A549 (cell line): ENCODE measurements around the gene CARMIL1. TPM values are rescaled to one million over a fixed set of nuclear protein-coding genes. Genes with fewer than 3 reads are reported as not detected.
"Not testable (repeated sequence)": the region's sequence is repeated elsewhere in the genome, so short reads cannot be mapped to it uniquely, and the experiment has no call there.

Experiments
- ATAC-seq, 2 experiments: fragments of 200-7000 bp in 1 of 2; fragments of >200 bp in 1 of 2; cut with Nextera tagmentation in 1 of 2; cut with Tn5 transposase in 1 of 2; 3 replicates each; pipeline versions ENCODE4 v1.8.0 to v1.9.1; 2018 to 2020; ENCODE audit warnings: mild to moderate bottlenecking in 1 of 2, moderate library complexity in 1 of 2
- CTCF ChIA-PET: fragments of 300-600 bp; sonication (Branson Sonifier 250); formaldehyde crosslinking; extraction: SDS; loops from one replicate; lab custom pipeline; 2021; ENCODE audit warnings: antibody characterized with exemption, inconsistent platforms; lab: Yijun Ruan, JAX
- POLR2A ChIA-PET: fragments of 350-600 bp; formaldehyde crosslinking; extraction: SDS; loops from one replicate; lab custom pipeline; 2021; ENCODE audit warnings: antibody characterized with exemption, inconsistent platforms; lab: Yijun Ruan, JAX
- DNase-seq, 2 experiments: peaks; one replicate each; pipeline versions ENCODE4 v3.0.0 to v3.0.0-alpha.2; 2011 to 2016; ENCODE audit warnings: low read depth in 1 of 2, low spot score in 1 of 2
- FAIRE-seq: peaks from 2 replicates; lab custom pipeline; 2011; peaks lifted over from hg19 to GRCh38; lab: Jason Lieb, UNC
- H3K27ac ChIP-seq, 2 experiments: fragments of >200 bp; sonication (Bioruptor Twin); formaldehyde crosslinking; 3 replicates each; pipeline ENCODE4 v1.5.1; 2016 to 2017
- H3K4me1 ChIP-seq: fragments of >200 bp; sonication (Bioruptor Twin); formaldehyde crosslinking; 3 replicates; pipeline ENCODE4 v1.6.1; 2016
- H3K4me2 ChIP-seq: fragments of >200 bp; sonication (Bioruptor Twin); formaldehyde crosslinking; 3 replicates; pipeline ENCODE4 v1.6.1; 2016
- H3K4me3 ChIP-seq: fragments of >200 bp; sonication (Bioruptor Twin); formaldehyde crosslinking; 3 replicates; pipeline ENCODE4 v1.5.1; 2016
- H3K9me3 ChIP-seq: fragments of >200 bp; sonication (Bioruptor Twin); formaldehyde crosslinking; 3 replicates; pipeline ENCODE4 v1.6.1; 2016
- ATOH8 ChIP-seq: fragments of 250-450 bp; sonication (Bioruptor Pico); IDR thresholded peaks from 2 replicates; pipeline ENCODE4 v1.5.0; 2020; ENCODE audit warnings: low read depth, mild to moderate bottlenecking, moderate library complexity
- BCL3 ChIP-seq: fragments of >200 bp; sonication (Bioruptor Twin); formaldehyde crosslinking; IDR thresholded peaks from 3 replicates; pipeline ENCODE4 v1.6.1; 2016
- BHLHE40 ChIP-seq: IDR thresholded peaks from 2 replicates; pipeline ENCODE4 v1.6.1; 2012; ENCODE audit warnings: low read depth, low read length, inconsistent platforms
- CBX8 ChIP-seq: fragments of 200-600 bp; sonication (generic); IDR thresholded peaks from 2 replicates; pipeline ENCODE4 v1.6.1; 2016
- E2F6 ChIP-seq: IDR thresholded peaks from 2 replicates; pipeline ENCODE4 v1.6.1; 2012; ENCODE audit warnings: low read depth, borderline replicate concordance
- FOXS1 ChIP-seq: fragments of 250-450 bp; sonication (Bioruptor Pico); IDR thresholded peaks from 2 replicates; pipeline ENCODE4 v1.5.0; 2020; ENCODE audit warnings: mild to moderate bottlenecking, moderate library complexity
- HDAC2 ChIP-seq: fragments of 200-600 bp; sonication (generic); IDR thresholded peaks from 2 replicates; pipeline ENCODE4 v1.6.1; 2016
- HEYL ChIP-seq: fragments of 250-450 bp; sonication (Bioruptor Pico); IDR thresholded peaks from 2 replicates; pipeline ENCODE4 v1.8.0; 2021; ENCODE audit warnings: mild to moderate bottlenecking, moderate library complexity
- HMGXB4 ChIP-seq: fragments of 250-450 bp; sonication (Bioruptor Pico); IDR thresholded peaks from 2 replicates; pipeline ENCODE4 v1.5.0; 2021; ENCODE audit warnings: mild to moderate bottlenecking, moderate library complexity, borderline replicate concordance
- JUN ChIP-seq, 2 experiments: fragments of >200 bp; sonication (Bioruptor Twin); formaldehyde crosslinking; IDR thresholded peaks; 2 replicates in 1 of 2; 3 replicates in 1 of 2; pipeline ENCODE4 v1.6.1; 2016 to 2017
- KDM5A ChIP-seq: fragments of 200-600 bp; sonication (generic); IDR thresholded peaks from 2 replicates; pipeline ENCODE4 v1.6.1; 2016; ENCODE audit warnings: antibody characterized with exemption, mild to moderate bottlenecking
- NPAS2 ChIP-seq: fragments of 250-450 bp; sonication (Bioruptor Pico); IDR thresholded peaks from 2 replicates; pipeline ENCODE4 v1.8.0; 2022; ENCODE audit warnings: mild to moderate bottlenecking, moderate library complexity, borderline replicate concordance
- PHF8 ChIP-seq: fragments of 200-600 bp; sonication (generic); IDR thresholded peaks from 2 replicates; pipeline ENCODE4 v1.6.1; 2016; ENCODE audit warnings: low read depth, mild to moderate bottlenecking, antibody characterized with exemption, moderate library complexity, borderline replicate concordance
- POLR2A ChIP-seq: IDR thresholded peaks from 2 replicates; pipeline ENCODE4 v1.6.1; 2012; ENCODE audit warnings: mild to moderate bottlenecking, low read length
- POLR2AphosphoS2 ChIP-seq: conservative IDR thresholded peaks from 2 replicates; pipeline ENCODE4 v1.6.1; 2012; ENCODE audit warnings: low read length, improper control_type of control experiment, inconsistent platforms
- RARB ChIP-seq: fragments of 250-450 bp; sonication (Bioruptor Pico); IDR thresholded peaks from 2 replicates; pipeline ENCODE4 v1.8.0; 2021; ENCODE audit warnings: mild to moderate bottlenecking, moderate library complexity
- REST ChIP-seq: fragments of 200-600 bp; sonication (generic); IDR thresholded peaks from 2 replicates; pipeline ENCODE4 v1.6.1; 2016; ENCODE audit warnings: antibody characterized with exemption, mild to moderate bottlenecking, moderate library complexity
- SMC3 ChIP-seq: fragments of >200 bp; sonication (Bioruptor Twin); formaldehyde crosslinking; IDR thresholded peaks from 3 replicates; pipeline ENCODE4 v1.6.1; 2018; ENCODE audit warnings: inconsistent platforms
- SREBF2 ChIP-seq: fragments of 450-650 bp; IDR thresholded peaks from 2 replicates; pipeline ENCODE4 v1.6.1; 2014; ENCODE audit warnings: mild to moderate bottlenecking, moderate library complexity
- USF2 ChIP-seq: fragments of 450-650 bp; IDR thresholded peaks from 2 replicates; pipeline ENCODE4 v1.6.1; 2014; ENCODE audit warnings: antibody characterized with exemption
- ZNF302 ChIP-seq: fragments of 250-450 bp; sonication (Bioruptor Pico); IDR thresholded peaks from 2 replicates; pipeline ENCODE4 v1.9.0; 2021; ENCODE audit warnings: inconsistent platforms, mild to moderate bottlenecking, moderate library complexity
- WGBS: methylation state at CpG from one replicate; pipeline ENCODE4 v1.1.6; 2017; ENCODE audit errors: missing lambda C conversion rate; 5-methylcytosine and 5-hydroxymethylcytosine counted together
- polyA plus RNA-seq, 4 experiments: library from polyadenylated mRNA; depleted of rRNA in 3 of 4; stranded (reverse); fragments of >200 nt; fragmentation: RNase III in 1 of 4; extraction: RNeasy Plus Mini Kit Qiagen cat#74134 plus additional on column Dnase treatment in 1 of 4; gene quantifications; 2 replicates in 3 of 4; 3 replicates in 1 of 4; pipeline ENCODE4 v1.2.3, GENCODE V29; 2011 to 2017

Gene CARMIL1
- polyA plus RNA-seq, 2 of the 4 experiments (the other 2 are of a cell fraction) = 11.5 to 11.8 TPM

GRCh38 chr6:25583906-25584305 is 304.7 kb downstream of the CARMIL1 start (continued):
- TF ChIP-seq REST = no peak

- 89% methylated on average over 4 of the region's 4 CpGs for WGBS
- FAIRE-seq = no peak
- POLR2A ChIA-PET = no interaction called here
- Histone ChIP-seq H3K4me1 (no peaks in the 10 kb centered on the region), H3K9me3 (no peaks in the 10 kb centered on the region), H3K27ac (no peak overlapping the region), H3K4me2 (no peak overlapping the region), H3K4me3 (no peak overlapping the region)
- no peak for DNase-seq
- no peak for TF ChIP-seq HDAC2
- no peak for TF ChIP-seq HMGXB4
- no peak for TF ChIP-seq NPAS2 (CRISPR knock-in tag)
- TF ChIP-seq SMC3 = no peak
- TF ChIP-seq USF2 = no peak
- no peak for TF ChIP-seq E2F6
- no peak for TF ChIP-seq JUN (IDR thresholded peaks at IDR 0.05)
- no peak for TF ChIP-seq HEYL (CRISPR knock-in tag)
- TF ChIP-seq POLR2AphosphoS2 = no peak
- TF ChIP-seq PHF8 = no peak
- CTCF ChIA-PET = no interaction called here
- no peak for ATAC-seq
These were observed 306.1 kb downstream of the CARMIL1 start for GRCh38 chr6:25585225-25585624.

GRCh38 chr6:25586119-25586518 is 306.9 kb downstream of the CARMIL1 start:
- H3K4me2 ChIP-seq, ATAC-seq, H3K4me1 ChIP-seq, CTCF ChIA-PET, H3K27ac ChIP-seq, H3K9me3 ChIP-seq, POLR2A ChIA-PET, H3K4me3 ChIP-seq, FAIRE-seq, DNase-seq: not testable (repeated sequence)
- WGBS = no CpG with 5 or more reads among the region's 30 CpGs

GRCh38 chr6:25586927-25587326 is 307.8 kb downstream of the CARMIL1 start:
- Histone ChIP-seq H3K27ac (no peak overlapping the region), H3K4me2 (no peak overlapping the region), H3K9me3 (no peaks in the 10 kb centered on the region), H3K4me1 (no peaks in the 10 kb centered on the region), H3K4me3 (no peak overlapping the region)
- FAIRE-seq (no peak), DNase-seq (no peak), ATAC-seq (no peak)
- WGBS = 94% methylated on average over 2 of the region's 3 CpGs
- POLR2A ChIA-PET = no interaction called here
- CTCF ChIA-PET = no interaction called here
- TF ChIP-seq FOXS1 (CRISPR knock-in tag) (no peak), JUN (IDR thresholded peaks at IDR 0.05) (no peak), KDM5A (no peak), HMGXB4 (no peak), BCL3 (no peak), SREBF2 (no peak), BHLHE40 (no peak), HDAC2 (no peak), POLR2A (no peak), ZNF302 (CRISPR knock-in tag) (no peak), CBX8 (no peak), RARB (CRISPR knock-in tag) (no peak), ATOH8 (CRISPR knock-in tag) (no peak)
